DMS 273 treated with DMSO at 0.1 percent for 48 hours (cell line): ENCODE data around the gene TCHH.

ENCODE experiments used
- DNase-seq: peaks from one replicate; lab custom pipeline; 2025; lab: John Stamatoyannopoulos, UW

Gene TCHH

GRCh38 chr1:152067150-152067549, 48.1 kb downstream of the TCHH start:
- no peak for DNase-seq

- DNase-seq = no peak
These were observed 53.3 kb downstream of the TCHH start for GRCh38 chr1:152061952-152062351.
